Measurements from ENCODE around the gene STX18. TPM values are rescaled to one million over a fixed set of nuclear protein-coding genes. Genes with fewer than 3 reads are reported as not detected.
"Not testable (repeated sequence)": the region's sequence is repeated elsewhere in the genome, so short reads cannot be mapped to it uniquely, and the experiment has no call there.

Gene STX18
- 34.6 TPM for total RNA-seq

DNA sequence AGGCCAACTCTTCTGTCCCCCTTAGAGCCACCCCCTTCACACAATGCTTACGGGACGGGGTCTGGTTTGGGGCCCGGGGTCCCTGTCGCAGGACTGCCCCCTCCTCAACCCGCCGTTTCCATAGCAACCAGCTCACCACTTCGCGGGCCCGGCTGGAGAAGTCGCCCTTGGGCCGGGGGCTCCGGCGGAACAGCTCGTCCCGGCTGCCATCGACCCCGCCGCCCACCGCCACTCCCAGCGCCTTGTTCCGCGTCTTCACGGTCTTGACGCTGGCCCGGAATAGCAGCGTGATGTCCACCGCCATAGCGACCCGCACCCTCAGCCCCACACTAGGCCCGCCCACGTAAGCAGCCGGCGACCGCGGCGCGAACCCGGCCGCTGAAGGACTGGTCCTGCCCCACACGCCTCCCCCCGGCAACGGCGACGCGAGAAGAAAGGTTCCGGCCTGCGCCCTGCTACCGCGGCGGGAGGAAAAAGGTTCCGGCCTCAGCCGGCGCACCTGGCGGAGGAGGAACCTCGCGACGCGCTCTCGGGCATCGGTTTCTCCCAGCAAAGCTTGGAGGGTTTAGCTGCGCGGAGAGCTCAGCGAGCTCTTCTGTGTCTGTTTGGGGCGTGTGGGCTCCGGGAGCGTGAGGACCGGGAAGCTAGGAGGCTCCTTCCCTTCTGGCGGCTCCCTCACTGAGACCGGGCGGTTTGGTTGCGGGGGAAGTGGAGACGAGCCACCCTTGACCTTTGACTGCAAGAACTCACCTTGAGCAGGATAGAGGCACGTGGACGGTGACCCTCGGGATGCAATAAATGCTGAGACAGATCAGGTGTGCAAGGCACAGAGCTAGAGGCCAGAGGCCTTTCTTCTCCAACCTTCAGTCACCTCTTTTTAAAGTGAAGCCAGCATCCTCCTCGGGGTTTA is at the start of gene STX18:
TSS of gene STX18 (minus strand) at position 388 of the 910 bp plus-strand sequence. CDS start at position 304, 84 bp downstream.
- DNase-seq (ENCODE audit: low spot score): peak; percentile 92

DNA sequence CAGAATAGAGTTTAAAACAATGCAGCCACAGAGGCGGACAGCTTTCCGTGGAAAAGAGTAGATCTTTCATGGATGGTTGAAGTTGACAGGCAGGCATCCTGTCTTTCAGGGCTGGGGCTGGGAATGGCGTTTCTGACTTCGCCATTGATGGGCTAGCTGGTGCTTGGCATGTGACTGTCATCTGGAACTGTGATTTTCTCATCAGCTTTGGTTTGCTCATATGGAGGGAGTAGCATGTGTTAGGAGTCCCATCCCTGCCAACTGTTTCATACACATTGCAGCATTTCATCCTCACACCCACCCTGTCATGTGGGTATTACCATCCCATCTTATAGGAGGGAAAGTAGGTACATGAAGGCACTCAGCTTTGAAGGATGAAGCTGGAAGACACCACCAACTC is 49.2 kb upstream of the STX18 start:
- DNase-seq (ENCODE audit: low spot score): no peak

DNA sequence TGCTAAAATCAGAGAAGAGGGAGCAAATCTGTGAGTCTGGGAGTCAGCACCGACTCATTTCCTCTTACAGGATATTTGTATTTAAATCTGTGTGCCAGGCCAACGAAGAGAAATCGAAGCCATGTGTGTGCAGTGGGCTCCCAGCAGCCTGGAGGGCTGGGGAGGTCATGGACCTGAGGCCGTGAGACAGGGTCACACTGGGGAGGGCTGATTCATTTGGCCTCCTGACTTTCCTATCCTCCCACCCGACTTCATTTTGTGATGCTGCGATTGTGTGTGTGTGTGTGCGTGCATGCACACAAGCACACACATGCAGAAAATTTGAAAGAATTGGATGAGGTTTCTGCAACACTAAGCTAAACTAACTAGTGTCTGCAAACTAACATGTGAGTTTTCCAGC is 48.7 kb upstream of the STX18 start:
- no peak for DNase-seq (ENCODE audit: low spot score)

DNA sequence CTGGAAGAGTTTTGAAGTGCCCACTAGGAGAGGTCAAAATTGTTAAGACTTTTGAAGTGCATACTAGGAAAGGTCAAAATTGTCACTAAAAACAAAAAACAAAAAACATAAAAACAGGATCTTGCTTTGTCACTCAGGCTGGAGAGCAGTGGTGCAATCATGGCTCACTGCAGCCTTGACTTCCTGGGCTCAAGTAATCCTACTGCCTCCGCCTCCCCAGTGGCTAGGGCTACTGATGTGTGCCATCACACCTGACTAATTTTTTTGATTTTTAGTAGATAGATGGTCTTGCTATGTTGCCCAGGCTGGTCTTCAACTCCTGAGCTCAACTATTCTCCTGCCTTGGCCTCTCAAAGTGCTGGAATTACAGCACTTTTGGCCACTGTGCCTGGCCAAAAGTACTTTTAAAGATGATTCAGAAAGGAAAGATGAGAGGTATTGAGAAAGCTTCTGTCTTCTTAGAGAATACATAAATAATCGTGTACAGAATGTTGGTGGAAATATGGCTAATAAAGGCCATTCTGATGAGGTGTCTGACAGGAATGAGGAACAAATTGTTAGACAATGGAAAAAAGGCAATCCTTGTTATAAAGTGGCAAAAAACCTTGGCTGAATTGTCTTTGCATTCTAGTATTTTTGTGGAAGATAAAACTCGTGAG is 43.3 kb upstream of the STX18 start:
- DNase-seq (ENCODE audit: low spot score): no peak

DNA sequence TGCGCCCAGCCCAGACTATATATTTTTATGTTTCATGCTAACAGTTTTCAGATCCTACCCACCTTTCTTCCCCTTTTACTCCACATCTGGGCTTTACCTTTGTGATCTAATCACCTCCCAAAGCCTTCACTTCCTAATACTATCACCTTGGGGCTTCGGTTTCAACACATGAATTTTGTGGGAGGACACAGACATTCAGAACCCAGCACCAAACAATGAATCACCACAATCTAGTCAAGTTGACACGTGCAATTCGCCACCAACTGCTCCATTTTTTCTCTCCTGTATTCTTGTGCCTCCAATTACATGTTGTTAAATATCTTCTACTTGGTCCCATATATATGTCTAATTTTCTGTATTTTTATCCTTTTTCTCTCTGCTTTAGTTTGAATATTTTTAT is 41.8 kb upstream of the STX18 start:
- no peak for DNase-seq (ENCODE audit: low spot score)

DNA sequence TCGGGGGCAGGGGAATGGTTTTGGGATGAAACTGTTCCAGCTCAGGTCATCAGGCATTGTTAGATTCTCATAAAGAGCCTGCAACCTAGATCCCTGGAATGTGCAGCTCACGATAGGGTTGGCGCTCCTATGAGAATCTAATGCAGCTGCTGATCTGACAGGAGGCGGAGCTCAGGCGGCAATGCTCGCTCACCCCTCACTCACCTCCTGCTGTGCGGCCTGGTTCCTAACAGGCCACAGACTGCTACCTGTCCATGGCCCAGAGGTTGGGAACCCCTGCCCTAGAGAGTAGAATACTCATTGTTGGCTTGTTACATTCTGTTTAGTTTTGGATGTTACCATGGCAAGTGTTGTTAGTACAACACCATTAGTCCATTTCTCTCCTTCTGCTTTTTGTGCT is 40.8 kb upstream of the STX18 start:
- DNase-seq (ENCODE audit: low spot score): no peak

DNA sequence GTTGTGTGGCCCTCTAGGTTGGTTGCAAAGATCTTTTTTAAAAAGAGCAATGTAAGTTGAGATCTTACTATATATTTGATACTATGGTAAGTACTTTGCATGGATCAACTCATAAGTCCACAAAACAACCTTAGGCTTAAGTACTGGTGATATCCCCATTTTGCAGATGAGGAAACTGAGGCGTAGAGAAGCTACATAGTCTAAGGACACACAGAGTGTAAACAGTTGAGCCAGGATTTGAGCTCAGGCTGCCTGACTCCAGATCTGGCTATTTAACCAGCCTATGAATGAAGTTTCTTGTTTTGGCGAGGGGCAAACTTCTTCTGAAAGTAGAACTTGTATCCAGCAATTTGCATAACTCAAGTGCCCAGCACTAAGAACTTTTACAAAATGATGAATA is 38.6 kb upstream of the STX18 start:
- DNase-seq (ENCODE audit: low spot score): no peak

DNA sequence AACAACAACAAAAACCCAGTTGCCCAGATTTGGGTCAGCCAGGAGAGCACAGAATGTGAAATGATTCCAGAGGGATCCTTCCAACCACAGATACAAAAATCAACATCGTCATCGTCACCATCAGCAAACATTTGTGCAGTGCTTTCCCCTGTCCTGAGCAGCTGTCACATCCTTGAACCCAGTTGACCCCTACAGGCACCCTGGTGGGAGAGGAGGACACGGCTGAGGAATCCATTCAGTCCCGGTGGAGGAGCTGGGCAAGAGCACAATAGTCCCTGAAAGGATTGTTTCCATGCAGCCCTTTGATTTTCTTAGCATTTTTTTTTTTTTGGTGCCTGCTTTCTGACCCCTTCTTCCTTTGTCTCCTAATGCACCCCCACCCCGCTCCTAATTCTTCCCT is 37.1 kb upstream of the STX18 start:
- no peak for DNase-seq (ENCODE audit: low spot score)

DNA sequence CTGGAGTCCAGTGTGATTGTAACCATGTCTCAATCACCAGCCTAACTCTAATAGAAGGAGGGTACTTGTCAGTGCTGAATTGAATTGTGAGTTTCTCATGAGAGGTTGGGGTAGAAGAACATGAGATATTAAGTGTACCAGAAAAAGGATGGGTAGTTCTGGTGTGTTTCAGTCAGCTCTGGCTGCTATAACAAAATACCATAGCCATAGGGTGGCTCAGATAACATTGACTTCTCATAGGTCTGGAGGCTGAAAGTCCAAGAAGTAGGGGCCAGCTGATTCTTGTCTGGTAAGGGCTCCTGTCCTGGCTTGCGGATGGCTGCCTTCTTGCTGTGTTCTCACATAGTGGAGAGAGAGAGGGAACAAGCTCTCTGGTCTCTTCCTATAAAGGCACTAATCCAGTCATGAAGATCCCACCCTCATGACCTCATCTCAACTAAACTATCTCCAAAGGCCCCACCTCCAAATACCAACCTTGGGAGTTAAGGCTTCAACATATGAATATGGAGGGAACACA is 35.6 kb upstream of the STX18 start:
- DNase-seq (ENCODE audit: low spot score): no peak

DNA sequence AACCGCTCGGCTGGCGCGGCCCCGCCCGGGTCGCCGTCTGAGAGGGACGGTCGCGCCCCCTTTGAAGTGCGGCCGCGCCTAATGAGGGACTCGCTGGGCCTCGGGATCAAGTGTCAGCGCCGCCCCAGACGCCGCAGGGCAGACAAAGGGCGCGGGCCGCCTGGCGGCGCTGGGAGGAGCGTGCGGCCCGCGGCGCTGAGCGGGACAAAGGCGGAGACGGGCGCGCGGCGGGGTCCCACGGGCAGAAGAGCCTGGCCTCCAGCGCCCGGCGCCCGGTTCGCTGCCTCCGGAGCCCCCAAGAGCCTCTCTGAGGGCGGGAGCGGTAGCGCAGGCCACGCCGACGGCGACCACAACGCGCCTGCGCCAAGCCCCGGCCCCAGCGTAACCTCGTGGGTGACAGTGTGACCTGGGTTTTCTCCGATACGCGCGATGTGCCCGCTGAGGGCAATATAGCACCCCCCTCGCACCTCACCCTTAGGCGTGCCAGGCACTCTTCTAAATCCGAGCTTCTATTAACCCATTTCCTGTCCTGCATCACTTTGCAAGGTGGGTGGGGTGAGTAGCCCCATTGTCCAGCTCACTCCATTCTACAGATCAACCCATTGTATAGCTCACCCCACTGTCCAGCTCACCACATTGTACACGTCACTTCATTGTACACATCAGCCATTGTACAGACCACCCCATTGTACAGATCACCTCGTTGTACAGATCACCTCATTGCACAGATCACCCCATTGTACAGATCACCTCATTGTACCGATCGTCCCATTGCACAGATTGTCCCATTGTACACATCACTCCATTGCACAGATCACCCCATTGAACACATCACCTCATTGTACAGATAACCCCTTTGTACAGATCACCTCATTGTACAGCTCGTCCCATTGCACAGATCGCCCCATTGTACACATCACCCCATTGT is 33.7 kb upstream of the STX18 start:
- peak; percentile 51 for DNase-seq (ENCODE audit: low spot score)

DNA sequence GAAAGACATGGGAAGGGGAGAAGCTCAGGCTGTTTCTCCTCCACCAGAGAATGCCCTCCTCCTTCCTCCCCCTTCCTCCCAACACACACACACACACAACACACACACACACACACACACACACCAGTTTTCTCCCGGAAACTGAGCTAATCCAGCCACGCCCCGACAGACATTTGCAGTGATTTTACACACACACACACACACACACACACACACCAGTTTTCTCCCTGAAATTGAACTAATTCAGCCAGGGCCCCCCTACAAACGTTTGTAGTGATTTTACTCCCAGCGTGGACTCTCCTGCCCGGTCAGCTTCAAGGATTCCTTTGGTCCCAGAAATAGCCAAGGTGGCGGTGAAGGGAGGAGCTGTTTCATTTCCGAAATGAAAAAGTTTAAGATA is 32.9 kb upstream of the STX18 start:
- peak; percentile 87 for DNase-seq (ENCODE audit: low spot score)

DNA sequence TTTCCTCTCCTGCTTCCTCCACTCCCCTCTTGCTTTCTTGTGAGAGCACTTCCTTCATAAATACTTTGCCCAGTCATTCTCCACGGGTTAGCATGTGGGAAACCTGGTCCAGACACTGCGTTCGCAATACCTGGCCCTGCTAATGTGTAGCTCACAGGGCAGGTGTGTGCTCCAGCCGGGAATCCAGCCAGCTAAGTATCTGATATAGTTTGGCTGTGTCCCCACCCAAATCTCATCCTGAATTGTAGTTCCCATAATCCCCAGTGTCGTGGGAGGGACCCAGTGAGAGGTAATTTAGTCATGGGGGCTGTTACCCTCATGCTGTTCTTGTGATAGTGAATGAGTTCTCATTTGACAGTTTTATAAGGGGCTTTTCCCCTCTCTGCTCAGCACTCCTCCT is 32.2 kb upstream of the STX18 start:
- no peak for DNase-seq (ENCODE audit: low spot score)

DNA sequence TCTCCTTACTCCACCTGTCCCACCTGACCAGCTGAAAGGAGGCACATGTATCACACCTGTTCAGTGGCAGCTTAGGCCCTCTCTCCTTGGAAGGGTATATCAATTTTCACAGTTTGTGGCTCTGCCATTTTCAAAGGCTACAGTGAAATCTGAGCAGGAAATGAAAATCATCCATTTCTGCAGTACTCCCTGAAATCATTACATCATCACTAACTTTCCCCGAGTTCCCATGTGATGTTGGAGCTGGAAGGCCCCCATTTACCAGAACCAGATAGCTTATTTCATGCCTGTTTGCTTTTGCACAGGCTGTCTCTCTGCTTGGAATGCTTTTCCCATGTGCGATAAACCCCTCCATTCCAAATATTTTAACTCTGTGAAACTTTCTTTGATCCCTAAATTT is 31.0 kb upstream of the STX18 start:
- no peak for DNase-seq (ENCODE audit: low spot score)

DNA sequence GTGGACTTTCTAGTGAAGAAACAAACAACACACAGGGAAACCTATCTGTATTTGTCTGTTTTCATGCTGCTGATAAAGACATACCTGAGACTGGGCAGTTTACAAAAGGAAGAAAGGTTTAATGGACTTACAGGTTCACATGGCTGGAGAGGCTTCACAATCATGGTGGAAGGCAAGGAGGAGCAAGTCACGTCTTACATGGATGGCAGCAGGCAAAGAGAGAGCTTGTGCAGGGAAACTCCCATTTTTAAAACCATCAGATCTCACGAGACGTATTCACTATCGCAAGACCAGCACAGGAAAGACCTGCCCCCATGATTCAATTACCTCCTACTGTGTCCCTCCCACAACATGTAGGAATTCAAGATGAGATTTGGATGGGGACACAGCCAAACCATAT is 28.0 kb upstream of the STX18 start:
- DNase-seq (ENCODE audit: low spot score): not testable (repeated sequence)

DNA sequence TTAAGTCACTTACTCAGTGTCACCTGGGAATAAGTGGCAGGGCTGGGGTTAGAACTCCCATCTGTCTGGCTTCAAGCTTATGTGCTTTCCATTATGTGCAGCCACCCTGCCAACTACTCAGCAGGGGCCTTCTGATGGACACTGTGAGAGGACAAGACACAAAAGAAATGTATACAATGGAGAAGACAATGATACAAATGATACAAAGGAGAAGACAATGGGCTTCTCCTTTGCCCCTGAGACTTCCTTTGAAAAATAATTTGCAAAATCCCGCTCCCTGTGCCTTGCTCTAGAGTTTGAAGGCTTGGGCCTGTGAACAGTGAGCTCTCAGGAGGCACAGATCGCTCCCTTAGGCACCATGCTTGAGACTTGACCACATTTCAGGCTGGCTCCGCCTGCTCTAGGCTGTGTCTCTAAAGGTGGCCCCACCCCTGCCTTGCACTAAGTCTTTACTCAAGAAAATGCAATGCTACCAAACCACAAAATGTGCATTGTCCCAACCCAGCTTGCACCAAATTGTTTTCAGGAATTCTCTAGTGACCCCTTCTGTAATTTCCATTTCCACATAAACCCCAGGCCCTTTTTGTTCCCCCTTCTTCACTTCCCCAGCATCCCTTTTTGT is 27.1 kb upstream of the STX18 start:
- no peak for DNase-seq (ENCODE audit: low spot score)

DNA sequence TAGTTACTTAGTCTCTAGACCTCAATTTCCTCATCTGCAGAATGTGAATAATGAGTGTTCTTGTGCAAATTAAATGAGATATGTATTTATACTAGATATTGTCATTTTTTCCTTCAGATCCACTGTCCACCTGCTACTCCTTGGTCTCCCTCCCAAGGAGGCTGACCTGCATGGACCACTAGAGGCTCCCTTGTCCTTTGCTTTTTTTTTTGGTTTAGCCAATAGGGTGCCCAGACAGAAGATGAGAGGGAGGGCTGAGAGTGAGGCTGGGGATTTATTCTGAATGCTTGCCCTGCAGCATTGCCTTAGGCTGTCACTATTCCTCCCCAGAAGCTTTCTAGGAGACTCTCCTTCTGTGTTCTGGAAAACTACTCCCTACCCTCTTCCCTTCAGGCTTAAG is 24.5 kb upstream of the STX18 start:
- not testable (repeated sequence) for DNase-seq (ENCODE audit: low spot score)

DNA sequence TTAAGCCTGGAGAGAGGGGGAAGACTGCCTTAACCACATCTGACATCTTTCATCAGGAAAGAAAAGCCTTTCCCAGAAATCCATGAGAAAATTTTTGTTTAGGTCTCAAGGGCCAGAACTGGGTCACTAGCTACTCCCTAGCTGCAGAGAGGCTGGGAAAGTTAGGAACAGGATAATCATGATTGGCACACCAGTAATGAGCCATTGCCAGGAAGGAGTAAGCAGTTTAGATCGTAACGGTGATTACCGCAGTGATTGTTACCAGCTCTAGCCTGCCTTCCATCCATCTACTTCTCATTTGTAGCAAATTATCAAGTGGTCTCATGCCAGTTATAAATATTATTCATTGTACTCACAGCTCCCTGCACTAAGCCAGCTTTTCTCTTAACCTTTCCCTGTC is 22.7 kb upstream of the STX18 start:
- no peak for DNase-seq (ENCODE audit: low spot score)

DNA sequence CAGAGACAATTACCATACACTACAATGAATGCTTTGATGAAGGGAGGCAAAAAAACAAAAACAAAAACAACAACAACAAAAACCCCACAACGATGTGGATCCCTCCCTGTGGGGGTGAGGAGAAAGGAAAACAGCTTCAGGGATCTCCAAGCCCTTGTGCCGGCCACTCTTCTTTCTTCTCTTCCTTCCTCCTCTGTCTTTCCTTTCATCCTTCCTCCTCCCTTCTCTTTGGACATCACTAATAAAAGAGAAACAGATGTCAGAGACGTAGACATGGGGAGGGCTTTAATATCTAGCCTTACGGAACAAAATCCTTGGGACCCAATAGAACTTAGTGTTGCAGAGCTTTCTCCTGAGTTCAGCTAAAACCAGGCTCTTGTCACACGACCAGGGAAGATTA is 18.8 kb upstream of the STX18 start:
- no peak for DNase-seq (ENCODE audit: low spot score)

DNA sequence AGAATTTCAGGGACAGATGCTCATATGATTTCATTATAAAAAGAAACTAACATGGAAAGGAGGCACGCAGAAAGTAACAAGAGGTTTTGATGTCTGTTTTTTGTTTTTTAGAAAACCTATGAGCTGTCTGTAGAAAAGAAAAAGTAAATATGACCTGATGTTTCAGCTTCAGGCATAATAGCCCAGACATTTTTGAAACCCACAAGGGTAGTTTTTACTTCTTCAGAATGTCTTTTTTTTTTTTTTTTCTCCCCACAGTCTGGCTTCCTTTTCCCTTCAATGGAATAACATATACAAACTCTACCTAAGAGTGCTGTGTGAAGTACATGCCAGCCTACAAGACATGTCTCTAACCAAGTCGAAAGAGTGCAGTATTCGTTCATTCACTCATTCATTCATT is 18.3 kb upstream of the STX18 start:
- DNase-seq (ENCODE audit: low spot score): no peak

DNA sequence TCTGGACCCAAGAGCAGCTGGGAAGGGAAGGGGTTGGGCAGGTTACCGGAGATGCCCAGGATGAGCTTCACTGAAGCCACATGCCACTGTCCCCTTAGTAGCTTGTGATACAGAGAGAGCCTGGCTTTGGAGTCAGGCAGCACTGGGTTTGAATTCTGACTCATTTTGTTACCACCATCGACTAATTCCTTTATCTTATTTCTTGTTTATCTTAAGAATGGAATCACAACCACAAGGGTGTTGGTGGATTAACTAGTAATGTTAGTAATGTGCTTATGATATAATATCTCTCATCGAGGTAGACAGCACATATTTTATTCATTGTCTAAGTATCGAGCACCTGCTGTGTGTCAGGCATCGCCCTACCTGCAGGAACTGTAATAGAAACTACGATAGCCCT is 17.7 kb upstream of the STX18 start:
- no peak for DNase-seq (ENCODE audit: low spot score)

DNA sequence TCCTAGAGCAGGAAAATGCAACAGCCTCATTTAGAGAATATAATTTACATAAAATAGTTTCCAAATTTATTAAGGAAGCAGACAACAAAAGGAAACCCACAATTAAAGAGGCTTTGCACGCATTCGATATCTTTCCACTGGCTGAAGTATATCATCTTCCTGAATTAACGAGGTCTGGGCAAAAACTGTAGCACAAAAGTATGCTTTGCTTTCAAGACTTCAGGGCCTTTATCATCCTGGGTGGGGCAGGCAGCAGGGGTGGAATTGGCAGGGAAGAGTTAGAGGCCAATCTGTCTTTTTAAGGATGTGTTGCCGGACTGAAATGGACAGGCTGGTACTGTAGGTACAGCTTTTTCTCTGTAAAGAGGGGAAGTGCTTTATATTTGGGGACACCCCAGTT is 17.0 kb upstream of the STX18 start:
- DNase-seq (ENCODE audit: low spot score): no peak

DNA sequence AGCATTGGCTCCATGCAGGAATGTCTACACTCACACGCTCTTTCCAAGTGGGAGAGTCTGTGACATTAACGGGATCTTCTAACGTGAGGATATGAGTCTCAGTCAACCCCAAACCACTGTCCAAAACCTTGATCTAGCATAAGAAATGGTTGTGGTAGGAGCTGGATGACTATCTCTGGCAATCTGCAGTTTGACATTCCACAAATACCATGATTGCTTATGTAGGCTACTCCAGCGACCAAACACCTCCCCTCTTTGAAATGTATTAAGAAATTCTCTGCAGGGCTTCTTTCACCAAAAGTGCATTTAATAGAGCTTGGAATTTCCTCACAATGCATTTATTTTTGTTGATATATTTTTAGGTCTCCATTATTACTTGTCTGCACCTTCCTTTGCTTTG is 14.1 kb upstream of the STX18 start:
- no peak for DNase-seq (ENCODE audit: low spot score)

All from ureter (tissue), 1 donor.